Epithelial cell of esophagus (primary cell): ENCODE measurements around the gene ACOX2.
A peak's percentile ranks its signal among the peaks of the same experiment; 100 is the strongest.
"Not testable (repeated sequence)": the region's sequence is repeated elsewhere in the genome, so short reads cannot be mapped to it uniquely, and the experiment has no call there.

ENCODE experiments used
- DNase-seq: peaks from one replicate; pipeline ENCODE4 v3.0.0; 2010; ENCODE audit warnings: low read depth
- H3K4me3 ChIP-seq: 2 replicates; pipeline ENCODE4 v1.5.1; 2011; ENCODE audit warnings: mild to moderate bottlenecking, low read length, control low read depth
- TF ChIP-seq, protein P1 (sequence below): IDR thresholded peaks from 2 replicates; pipeline ENCODE4 v1.5.1; 2011; ENCODE audit warnings: low read depth, mild to moderate bottlenecking, low read length, control low read depth, inconsistent platforms; ENCODE audit not compliant: insufficient read depth; ENCODE audit errors: missing control alignments

The ACOX2 gene

GRCh38 chr3:58528629-58529028 is 8.4 kb downstream of the ACOX2 start:
- no peak overlapping the region for H3K4me3 ChIP-seq
- peak; percentile 71 for DNase-seq
- TF ChIP-seq, protein P1, sequence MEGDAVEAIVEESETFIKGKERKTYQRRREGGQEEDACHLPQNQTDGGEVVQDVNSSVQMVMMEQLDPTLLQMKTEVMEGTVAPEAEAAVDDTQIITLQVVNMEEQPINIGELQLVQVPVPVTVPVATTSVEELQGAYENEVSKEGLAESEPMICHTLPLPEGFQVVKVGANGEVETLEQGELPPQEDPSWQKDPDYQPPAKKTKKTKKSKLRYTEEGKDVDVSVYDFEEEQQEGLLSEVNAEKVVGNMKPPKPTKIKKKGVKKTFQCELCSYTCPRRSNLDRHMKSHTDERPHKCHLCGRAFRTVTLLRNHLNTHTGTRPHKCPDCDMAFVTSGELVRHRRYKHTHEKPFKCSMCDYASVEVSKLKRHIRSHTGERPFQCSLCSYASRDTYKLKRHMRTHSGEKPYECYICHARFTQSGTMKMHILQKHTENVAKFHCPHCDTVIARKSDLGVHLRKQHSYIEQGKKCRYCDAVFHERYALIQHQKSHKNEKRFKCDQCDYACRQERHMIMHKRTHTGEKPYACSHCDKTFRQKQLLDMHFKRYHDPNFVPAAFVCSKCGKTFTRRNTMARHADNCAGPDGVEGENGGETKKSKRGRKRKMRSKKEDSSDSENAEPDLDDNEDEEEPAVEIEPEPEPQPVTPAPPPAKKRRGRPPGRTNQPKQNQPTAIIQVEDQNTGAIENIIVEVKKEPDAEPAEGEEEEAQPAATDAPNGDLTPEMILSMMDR: no peak

DNA sequence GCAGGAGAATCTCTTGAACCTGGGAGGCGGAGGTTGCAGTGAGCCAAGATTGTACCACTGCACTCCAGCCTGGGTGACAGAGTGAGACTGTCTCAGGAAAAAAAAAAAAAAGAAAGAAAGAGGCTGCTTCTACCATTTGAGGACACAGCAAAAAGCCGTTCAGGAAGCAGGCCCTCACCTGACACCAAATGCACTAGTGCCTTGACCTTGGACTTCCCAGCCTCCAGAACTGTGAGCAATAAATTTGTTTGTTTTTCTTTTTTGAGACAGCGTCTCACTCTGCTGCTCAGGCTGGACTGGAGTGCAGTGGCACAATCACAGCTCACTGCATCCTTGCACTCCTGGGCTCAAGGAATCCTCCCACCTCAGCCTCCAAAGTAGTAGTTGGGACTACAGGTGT is 9.6 kb downstream of the ACOX2 start:
- not testable (repeated sequence) for H3K4me3 ChIP-seq, DNase-seq

DNA sequence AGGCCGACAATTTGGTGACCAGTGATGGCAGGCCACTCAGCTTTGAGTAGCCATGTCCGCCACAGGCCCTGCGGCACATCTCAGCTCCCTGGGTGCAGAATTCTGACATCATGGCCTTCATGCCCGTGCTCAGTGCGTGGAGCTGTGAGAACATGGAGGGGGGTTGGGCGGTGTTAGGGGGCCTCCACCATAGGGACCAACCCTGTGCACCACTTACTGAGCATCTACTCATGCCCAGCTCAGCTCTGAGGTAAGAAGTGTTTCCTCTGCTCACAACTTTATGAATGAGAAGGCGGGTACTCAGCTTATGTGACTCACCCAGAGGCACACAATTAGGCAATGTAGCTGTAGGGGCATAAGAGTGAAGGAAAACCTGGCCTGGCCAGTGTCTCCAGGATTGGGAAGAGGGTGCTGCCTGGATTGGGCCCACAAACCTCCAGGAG is 10.5 kb downstream of the ACOX2 start:
- peak; percentile 96 for DNase-seq
- H3K4me3 ChIP-seq: no peak overlapping the region
- TF ChIP-seq, protein P1: no peak

- no peak overlapping the region for H3K4me3 ChIP-seq
- no peak for DNase-seq
- TF ChIP-seq, protein P1: no peak
Measured at GRCh38 chr3:58524326-58524888, 12.6 kb downstream of the ACOX2 start.

- no peak for DNase-seq
Measured at GRCh38 chr3:58522759-58523425, 14.1 kb downstream of the ACOX2 start.

GRCh38 chr3:58521917-58522631 is 14.9 kb downstream of the ACOX2 start:
- no peak overlapping the region for H3K4me3 ChIP-seq
- no peak for DNase-seq

More at GRCh38 chr3:58522759-58523425, 14.1 kb downstream of the ACOX2 start:
- no peak overlapping the region for H3K4me3 ChIP-seq
- TF ChIP-seq, protein P1: no peak

DNA sequence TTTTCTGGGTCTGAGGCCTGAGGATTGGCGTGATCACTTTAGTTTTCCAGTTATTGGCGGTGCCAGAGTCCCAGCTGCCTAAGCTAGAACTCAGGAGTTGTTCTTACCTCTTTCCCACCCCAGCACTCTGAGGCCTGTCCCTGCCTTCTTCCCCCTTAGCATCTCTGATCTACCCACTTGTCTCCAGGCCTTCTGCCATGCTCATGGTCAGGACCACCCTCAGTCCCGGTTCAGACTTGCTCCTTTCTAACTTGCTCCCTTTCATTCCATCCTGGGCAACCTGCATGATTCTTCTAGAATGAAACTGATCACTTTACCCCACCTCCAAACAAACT is 15.7 kb downstream of the ACOX2 start:
- no peak overlapping the region for H3K4me3 ChIP-seq
- no peak for DNase-seq
- TF ChIP-seq, protein P1: no peak

More at GRCh38 chr3:58521917-58522631, 14.9 kb downstream of the ACOX2 start:
- TF ChIP-seq, protein P1: no peak
